ENCODE results near the gene TUBA3E.
"Not testable (repeated sequence)": the region's sequence is repeated elsewhere in the genome, so short reads cannot be mapped to it uniquely, and the experiment has no call there.

TUBA3E gene

DNA sequence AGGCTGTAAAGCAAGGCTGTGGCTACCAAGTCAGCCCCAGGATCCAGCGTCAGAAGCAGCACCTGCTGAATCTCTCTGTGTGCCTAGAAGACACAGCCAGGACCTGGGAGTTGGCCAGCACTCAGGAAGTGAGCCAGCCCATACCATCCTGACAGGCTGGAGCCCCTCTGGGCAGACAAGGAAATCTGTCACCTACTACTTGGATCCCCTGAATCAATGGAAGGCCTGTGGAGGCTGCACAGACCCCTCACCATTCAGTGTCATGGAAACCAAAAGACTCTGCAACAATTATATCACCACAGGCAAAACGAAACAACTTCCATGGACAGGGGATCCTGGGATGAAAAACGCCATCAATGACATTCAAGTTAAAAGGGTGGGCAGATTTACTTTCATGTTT, 31.6 kb downstream of the TUBA3E start:
- not testable (repeated sequence) for DNase-seq (ENCODE audit: low read depth in 1 of 2, low spot score in 1 of 2); H3K4me3 ChIP-seq (replicated peaks; ENCODE audit: insufficient read depth, low read length); H3K27me3 ChIP-seq (ENCODE audit: insufficient read depth, poor library complexity, severe bottlenecking); H3K27ac ChIP-seq (replicated peaks)

DNA sequence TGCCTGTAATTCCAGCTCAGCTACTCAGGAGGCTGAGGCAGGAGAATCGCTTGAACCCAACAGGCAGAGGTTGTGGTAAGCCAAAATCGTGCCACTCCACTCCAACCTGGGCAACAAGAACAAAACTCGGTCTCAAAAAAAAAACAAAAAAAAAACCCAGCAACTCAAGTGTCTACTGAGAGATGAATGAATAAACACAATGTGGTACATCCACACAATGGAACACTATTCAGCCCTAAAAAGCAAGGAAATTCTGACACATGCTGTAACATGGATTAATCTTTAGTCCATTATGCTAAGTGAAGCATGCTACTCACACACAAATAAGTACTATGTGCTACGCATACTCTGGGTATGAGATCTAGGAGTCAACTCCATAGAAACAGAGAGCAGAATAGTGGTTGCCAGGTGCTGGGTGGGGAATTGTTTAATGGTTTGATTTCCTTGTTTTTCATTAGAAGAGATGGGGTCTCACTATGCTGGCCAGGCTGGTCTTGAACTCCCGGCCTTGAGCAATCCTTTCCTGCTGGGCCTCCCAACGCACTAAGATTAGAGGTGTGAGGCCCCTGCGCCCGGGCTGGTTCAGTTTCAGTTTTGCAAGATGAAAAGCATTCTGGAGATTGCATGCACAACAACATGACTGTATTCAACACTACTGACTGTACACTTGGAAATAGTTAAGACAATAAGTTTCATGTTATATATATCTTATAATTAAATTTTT, 32.8 kb downstream of the TUBA3E start:
- H3K27ac ChIP-seq (replicated peaks) = no peak overlapping the region
- no peaks in the 10 kb centered on the region for H3K27me3 ChIP-seq (ENCODE audit: insufficient read depth, poor library complexity, severe bottlenecking)
- DNase-seq (ENCODE audit: low read depth in 1 of 2, low spot score in 1 of 2) = no peak
- no peak overlapping the region for H3K4me3 ChIP-seq (replicated peaks; ENCODE audit: insufficient read depth, low read length)
- TF ChIP-seq POLR2AphosphoS5 (IDR thresholded peaks at IDR 0.05; ENCODE audit: low read depth) = no peak
- TF ChIP-seq, protein P1, sequence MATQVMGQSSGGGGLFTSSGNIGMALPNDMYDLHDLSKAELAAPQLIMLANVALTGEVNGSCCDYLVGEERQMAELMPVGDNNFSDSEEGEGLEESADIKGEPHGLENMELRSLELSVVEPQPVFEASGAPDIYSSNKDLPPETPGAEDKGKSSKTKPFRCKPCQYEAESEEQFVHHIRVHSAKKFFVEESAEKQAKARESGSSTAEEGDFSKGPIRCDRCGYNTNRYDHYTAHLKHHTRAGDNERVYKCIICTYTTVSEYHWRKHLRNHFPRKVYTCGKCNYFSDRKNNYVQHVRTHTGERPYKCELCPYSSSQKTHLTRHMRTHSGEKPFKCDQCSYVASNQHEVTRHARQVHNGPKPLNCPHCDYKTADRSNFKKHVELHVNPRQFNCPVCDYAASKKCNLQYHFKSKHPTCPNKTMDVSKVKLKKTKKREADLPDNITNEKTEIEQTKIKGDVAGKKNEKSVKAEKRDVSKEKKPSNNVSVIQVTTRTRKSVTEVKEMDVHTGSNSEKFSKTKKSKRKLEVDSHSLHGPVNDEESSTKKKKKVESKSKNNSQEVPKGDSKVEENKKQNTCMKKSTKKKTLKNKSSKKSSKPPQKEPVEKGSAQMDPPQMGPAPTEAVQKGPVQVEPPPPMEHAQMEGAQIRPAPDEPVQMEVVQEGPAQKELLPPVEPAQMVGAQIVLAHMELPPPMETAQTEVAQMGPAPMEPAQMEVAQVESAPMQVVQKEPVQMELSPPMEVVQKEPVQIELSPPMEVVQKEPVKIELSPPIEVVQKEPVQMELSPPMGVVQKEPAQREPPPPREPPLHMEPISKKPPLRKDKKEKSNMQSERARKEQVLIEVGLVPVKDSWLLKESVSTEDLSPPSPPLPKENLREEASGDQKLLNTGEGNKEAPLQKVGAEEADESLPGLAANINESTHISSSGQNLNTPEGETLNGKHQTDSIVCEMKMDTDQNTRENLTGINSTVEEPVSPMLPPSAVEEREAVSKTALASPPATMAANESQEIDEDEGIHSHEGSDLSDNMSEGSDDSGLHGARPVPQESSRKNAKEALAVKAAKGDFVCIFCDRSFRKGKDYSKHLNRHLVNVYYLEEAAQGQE (IDR thresholded peaks at IDR 0.05; ENCODE audit: insufficient replicate concordance, low read depth) = no peak
- no peak for TF ChIP-seq CTCF (IDR thresholded peaks at IDR 0.05; ENCODE audit: insufficient read depth, low read length)
- TF ChIP-seq SPI1 (IDR thresholded peaks at IDR 0.05; ENCODE audit: borderline replicate concordance, low read depth) = no peak
- no peak for TF ChIP-seq GABPA (IDR thresholded peaks at IDR 0.05; ENCODE audit: low read depth)

DNA sequence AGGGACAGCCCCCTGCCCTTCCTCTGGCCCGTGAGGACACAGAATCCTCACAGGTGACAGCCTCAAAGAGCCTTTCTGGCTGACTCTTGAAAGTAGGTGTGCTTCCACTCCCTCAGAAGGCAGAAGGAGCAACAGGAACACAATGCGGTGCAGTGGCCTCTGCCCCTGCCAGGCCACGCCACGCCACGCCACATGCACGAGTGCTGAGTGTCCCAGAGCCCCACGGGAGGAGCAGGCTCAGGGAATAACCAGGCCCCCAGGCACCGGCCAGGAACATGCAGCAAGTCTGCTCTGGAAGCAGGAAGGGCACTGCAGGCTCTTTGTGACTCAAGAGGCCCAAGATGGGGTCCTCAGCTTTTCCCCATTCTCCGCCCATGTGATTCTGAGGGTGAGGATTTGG, 35.3 kb downstream of the TUBA3E start:
- no peaks in the 10 kb centered on the region for H3K27me3 ChIP-seq (ENCODE audit: insufficient read depth, poor library complexity, severe bottlenecking)
- no peak for DNase-seq (ENCODE audit: low read depth in 1 of 2, low spot score in 1 of 2)
- no peak overlapping the region for H3K27ac ChIP-seq (replicated peaks)
- TF ChIP-seq SPI1 (IDR thresholded peaks at IDR 0.05; ENCODE audit: borderline replicate concordance, low read depth) = no peak
- no peak for TF ChIP-seq CTCF (IDR thresholded peaks at IDR 0.05; ENCODE audit: insufficient read depth, low read length)
- TF ChIP-seq, protein P1 (IDR thresholded peaks at IDR 0.05; ENCODE audit: insufficient replicate concordance, low read depth) = no peak
- TF ChIP-seq POLR2AphosphoS5 (IDR thresholded peaks at IDR 0.05; ENCODE audit: low read depth) = no peak
- no peak for TF ChIP-seq GABPA (IDR thresholded peaks at IDR 0.05; ENCODE audit: low read depth)
- no peak overlapping the region for H3K4me3 ChIP-seq (replicated peaks; ENCODE audit: insufficient read depth, low read length)

DNA sequence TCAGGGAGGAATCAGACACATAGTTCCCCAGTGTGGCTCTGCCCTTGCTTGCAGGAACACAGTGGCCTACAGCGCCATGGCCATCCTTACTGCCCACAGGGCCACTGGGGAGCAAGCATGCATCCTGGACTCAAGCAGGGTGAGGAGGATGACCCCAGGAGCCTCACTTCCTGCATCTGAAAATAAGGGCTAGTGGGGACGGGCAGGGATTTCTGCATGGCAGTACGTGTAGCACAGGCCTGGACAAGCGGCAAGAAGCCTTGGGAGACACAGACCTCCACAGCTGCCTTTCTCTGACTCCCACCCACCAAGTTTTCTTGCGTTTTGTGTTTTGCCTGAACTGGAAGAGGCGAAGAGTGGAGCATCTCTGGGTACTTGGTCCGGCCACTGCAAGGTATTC, 35.8 kb downstream of the TUBA3E start:
- not testable (repeated sequence) for DNase-seq (ENCODE audit: low read depth in 1 of 2, low spot score in 1 of 2); H3K27ac ChIP-seq (replicated peaks); H3K27me3 ChIP-seq (ENCODE audit: insufficient read depth, poor library complexity, severe bottlenecking); H3K4me3 ChIP-seq (replicated peaks; ENCODE audit: insufficient read depth, low read length)

DNA sequence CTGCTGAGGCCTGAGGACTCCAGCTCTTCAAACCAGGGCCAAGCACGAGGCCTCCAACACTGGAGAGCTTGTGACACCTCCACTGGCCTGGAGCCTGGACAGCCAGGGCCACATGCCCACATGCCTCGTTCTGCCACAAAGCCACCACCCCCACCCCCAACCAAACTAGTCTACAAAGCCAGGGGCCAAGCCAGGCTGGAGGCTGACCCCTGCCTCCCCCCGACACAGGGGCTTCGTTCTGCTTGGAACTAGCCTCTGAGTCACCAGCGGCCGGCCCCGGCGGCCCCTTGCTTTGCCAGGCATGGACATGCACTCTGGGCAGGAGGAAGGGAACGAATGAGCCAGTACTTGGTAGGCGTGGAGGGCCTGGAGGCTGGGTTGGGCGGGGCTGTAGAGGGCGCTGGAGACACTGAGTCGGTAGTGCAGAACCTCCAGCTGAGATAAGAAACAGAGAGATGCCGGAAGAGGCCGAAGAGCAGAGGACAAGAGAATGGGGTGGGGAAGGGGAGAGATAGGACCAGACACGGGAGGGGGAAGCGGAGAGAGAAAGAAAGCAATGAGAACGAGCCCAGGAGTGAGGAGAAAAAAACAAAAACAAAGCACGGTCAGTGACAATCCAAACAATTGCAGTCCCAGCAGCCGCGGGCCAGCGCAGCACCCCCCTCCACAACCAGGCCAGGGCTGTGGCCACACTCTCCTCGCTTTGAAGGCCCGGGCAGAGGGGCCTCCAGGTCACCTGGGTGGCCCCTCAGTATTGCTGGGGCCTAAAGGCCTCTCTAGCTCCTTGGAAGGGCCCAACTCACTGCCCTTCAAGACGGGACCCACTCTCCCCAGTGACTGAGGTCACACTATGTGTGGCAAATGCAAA, 37.2 kb downstream of the TUBA3E start:
- H3K27me3 ChIP-seq (ENCODE audit: insufficient read depth, poor library complexity, severe bottlenecking); H3K27ac ChIP-seq (replicated peaks); H3K4me3 ChIP-seq (replicated peaks; ENCODE audit: insufficient read depth, low read length); DNase-seq (ENCODE audit: low read depth in 1 of 2, low spot score in 1 of 2): not testable (repeated sequence)
